ENCODE measurements around the gene ANGPT4. TPM values are rescaled to one million over a fixed set of nuclear protein-coding genes. Genes with fewer than 3 reads are reported as not detected.

ANGPT4 gene
- total and polyA plus RNA-seq, 2 of the 13 experiments (the other 11 are each of a cell fraction or from before 2014, with no cell fraction given): not detected

GRCh38 chr20:922781-923180 lies 6.6 kb upstream of the ANGPT4 start (continued):
- TF ChIP-seq THAP9 (CRISPR knock-in tag; IDR thresholded peaks at IDR 0.05; ENCODE audit: borderline replicate concordance) (no peak), ZNF431 (CRISPR knock-in tag; IDR thresholded peaks at IDR 0.05; ENCODE audit: borderline replicate concordance, low read depth) (no peak)

- H3K9ac ChIP-seq (ENCODE audit: insufficient read depth, low read depth, low read length): no peak overlapping the region
- no peak for DNase-seq (ENCODE audit: low spot score)
- no peaks in the 10 kb centered on the region for H4K20me1 ChIP-seq (ENCODE audit: insufficient read depth, low read length)
- FAIRE-seq: no peak
- H3K27ac ChIP-seq (ENCODE audit: extremely low read length, insufficient read depth, low read length): no peak overlapping the region
- H3K4me2 ChIP-seq (ENCODE audit: low read depth, low read length): no peak overlapping the region
- intact Hi-C loops (cut with micrococcal nuclease; ENCODE audit: unreplicated experiment): no loop called here
- no peak for ATAC-seq
- H3K9me3 ChIP-seq (ENCODE audit: low read length): no peaks in the 10 kb centered on the region
- H3K79me2 ChIP-seq (ENCODE audit: insufficient read depth, low read length): no peaks in the 10 kb centered on the region
- ChIA-PET POLR2A (no interaction called here), CTCF (ENCODE audit: low intra/inter-chr PET ratio, low total read pairs) (no interaction called here)
- 40% methylated on average over 5 of the region's 5 CpGs for WGBS (ENCODE audit: low lambda C conversion rate)
- no peak overlapping the region for H2AFZ ChIP-seq (ENCODE audit: low read length)
- BruUV-seq (replicated peaks): no TSS peak
- no peaks in the 10 kb centered on the region for H3K36me3 ChIP-seq (replicated peaks in 1 of 2; ENCODE audit: control insufficient read depth in 1 of 2, insufficient read depth in 2 of 2, low read length in 2 of 2)
- H3K4me1 ChIP-seq (ENCODE audit: insufficient read depth, low read length): peaks cover 9% of the 10 kb centered on the region
- peaks cover 3 to 14% of the 10 kb centered on the region in 2 experiments; a peak in 3 of 5 replicates for H3K27me3 ChIP-seq (ENCODE audit: control insufficient read depth in 1 of 2, insufficient read depth in 2 of 2, low read length in 2 of 2)
- in situ Hi-C loops (cut with HindIII; ENCODE audit: extremely low pct_ligation_motif_present, low pct_unique_long_range_greater_than_20kb): no loop called here
- H3K4me3 ChIP-seq (replicated peaks in 1 of 3; ENCODE audit: insufficient read depth in 1 of 3, low read depth in 2 of 3, low read length in 3 of 3): no peak overlapping the region
- TF ChIP-seq POLR2AphosphoS2 (IDR thresholded peaks at IDR 0.05; ENCODE audit: low read depth, low read length) (no peak), MBD4 (IDR thresholded peaks at IDR 0.05; ENCODE audit: borderline replicate concordance, low read length) (no peak), PBX3 (CRISPR knock-in tag; IDR thresholded peaks at IDR 0.05; ENCODE audit: borderline replicate concordance) (no peak), MLXIP (CRISPR knock-in tag; IDR thresholded peaks at IDR 0.05; ENCODE audit: borderline replicate concordance) (no peak), SIX1 (CRISPR knock-in tag; IDR thresholded peaks at IDR 0.05; ENCODE audit: borderline replicate concordance) (no peak), ZNF800 (CRISPR knock-in tag; IDR thresholded peaks at IDR 0.05) (no peak), ZBTB2 (CRISPR knock-in tag; IDR thresholded peaks at IDR 0.05; ENCODE audit: low read depth) (no peak), SRSF1 (optimal IDR thresholded peaks at IDR 0.05; ENCODE audit: low read depth, low read length) (no peak), ZNF891 (CRISPR knock-in tag; IDR thresholded peaks at IDR 0.05) (no peak)
Measured at GRCh38 chr20:921068-921467, 4.9 kb upstream of the ANGPT4 start.
